ENCODE measurements around the gene LIX1L. TPM values are rescaled to one million over a fixed set of nuclear protein-coding genes. Genes with fewer than 3 reads are reported as not detected.

Gene LIX1L
- total RNA-seq, 1 donor from 2014 or later = 4.5 TPM

DNA sequence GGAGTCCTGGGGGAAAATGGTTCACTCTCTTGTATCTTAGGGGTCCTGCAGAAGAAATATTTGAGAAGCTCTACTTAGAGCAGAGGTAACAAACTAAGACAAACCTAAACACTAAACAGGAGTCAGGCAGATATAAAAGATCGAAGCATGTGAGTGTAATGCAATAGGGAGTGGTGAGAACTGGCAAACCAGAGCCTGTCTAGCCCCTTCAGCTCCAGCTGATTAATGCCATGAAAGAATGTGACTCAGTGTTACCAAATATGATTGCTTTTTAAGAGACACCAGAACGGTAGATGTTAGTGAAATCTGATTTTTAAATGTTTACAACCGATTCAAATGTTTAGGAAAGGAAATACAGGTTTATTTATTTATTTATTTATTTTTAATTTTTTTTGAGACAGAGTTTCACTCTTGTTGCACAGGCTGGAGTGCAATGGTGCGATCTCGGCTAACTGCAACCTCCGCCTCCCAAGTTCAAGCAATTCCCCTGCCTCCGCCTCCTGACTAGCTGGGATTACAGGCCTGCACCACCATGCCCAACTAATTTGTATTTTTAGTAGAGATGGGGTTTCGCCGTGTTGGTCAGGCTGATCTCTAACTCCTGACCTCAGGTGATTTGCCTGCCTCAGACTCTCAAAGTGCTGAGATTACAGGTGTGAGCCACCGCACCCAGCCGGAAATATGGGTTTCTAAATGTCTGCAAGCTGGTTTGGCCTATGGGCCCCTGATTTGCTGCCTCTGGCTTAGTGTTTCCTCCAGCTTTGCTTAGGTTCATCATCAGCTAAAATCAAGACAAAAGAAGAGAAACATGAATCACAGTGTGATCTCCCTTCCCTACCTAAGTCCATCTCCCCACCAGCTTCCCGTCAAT lies 26.4 kb upstream of the LIX1L start:
- Mint-ChIP-seq H3K9me3 (ENCODE audit: low read depth) (no peaks in the 10 kb centered on the region), H3K36me3 (ENCODE audit: insufficient read depth) (no peaks in the 10 kb centered on the region), H3K4me1 (ENCODE audit: low read depth) (peaks cover 9% of the 10 kb centered on the region), H3K4me3 (ENCODE audit: low read depth) (no peak overlapping the region), H3K27me3 (no peaks in the 10 kb centered on the region), H3K27ac (no peak overlapping the region)
- TF ChIP-seq, protein P1, sequence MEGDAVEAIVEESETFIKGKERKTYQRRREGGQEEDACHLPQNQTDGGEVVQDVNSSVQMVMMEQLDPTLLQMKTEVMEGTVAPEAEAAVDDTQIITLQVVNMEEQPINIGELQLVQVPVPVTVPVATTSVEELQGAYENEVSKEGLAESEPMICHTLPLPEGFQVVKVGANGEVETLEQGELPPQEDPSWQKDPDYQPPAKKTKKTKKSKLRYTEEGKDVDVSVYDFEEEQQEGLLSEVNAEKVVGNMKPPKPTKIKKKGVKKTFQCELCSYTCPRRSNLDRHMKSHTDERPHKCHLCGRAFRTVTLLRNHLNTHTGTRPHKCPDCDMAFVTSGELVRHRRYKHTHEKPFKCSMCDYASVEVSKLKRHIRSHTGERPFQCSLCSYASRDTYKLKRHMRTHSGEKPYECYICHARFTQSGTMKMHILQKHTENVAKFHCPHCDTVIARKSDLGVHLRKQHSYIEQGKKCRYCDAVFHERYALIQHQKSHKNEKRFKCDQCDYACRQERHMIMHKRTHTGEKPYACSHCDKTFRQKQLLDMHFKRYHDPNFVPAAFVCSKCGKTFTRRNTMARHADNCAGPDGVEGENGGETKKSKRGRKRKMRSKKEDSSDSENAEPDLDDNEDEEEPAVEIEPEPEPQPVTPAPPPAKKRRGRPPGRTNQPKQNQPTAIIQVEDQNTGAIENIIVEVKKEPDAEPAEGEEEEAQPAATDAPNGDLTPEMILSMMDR (IDR thresholded peaks at IDR 0.05; ENCODE audit: unreplicated experiment) = no peak
- DNase-seq (ENCODE audit: low spot score, unreplicated experiment) = no peak

DNA sequence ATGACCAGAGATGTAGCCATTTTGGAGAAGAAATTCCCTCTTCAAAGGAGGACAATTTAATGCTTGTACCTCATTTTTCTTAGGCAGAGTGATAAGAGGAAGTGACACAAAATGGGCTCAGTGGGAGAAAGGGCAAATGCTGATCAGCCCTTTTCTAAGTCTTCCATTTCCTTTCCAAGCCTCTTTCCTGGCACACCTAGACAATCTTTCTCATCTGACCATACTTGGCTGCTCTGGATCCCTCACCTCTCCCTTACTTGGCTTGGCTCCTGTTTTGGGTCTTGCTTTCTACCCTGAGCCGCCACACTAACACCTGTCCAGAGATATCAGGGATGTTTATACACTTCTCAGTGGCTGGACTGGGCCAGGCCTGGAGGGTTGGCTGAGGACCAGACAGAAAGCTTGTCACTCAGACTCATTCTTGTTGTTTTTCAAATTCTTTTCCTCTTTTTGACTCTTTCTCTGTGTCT lies 25.4 kb upstream of the LIX1L start:
- H3K36me3 Mint-ChIP-seq (ENCODE audit: insufficient read depth) = no peaks in the 10 kb centered on the region
- TF ChIP-seq, protein P1 (IDR thresholded peaks at IDR 0.05; ENCODE audit: unreplicated experiment) = no peak
- no peaks in the 10 kb centered on the region for H3K27me3 Mint-ChIP-seq
- DNase-seq (ENCODE audit: low spot score, unreplicated experiment) = no peak
- H3K27ac Mint-ChIP-seq = no peak overlapping the region
- no peak overlapping the region for H3K4me3 Mint-ChIP-seq (ENCODE audit: low read depth)
- no peaks in the 10 kb centered on the region for H3K9me3 Mint-ChIP-seq (ENCODE audit: low read depth)
- H3K4me1 Mint-ChIP-seq (ENCODE audit: low read depth) = peaks cover 9% of the 10 kb centered on the region

DNA sequence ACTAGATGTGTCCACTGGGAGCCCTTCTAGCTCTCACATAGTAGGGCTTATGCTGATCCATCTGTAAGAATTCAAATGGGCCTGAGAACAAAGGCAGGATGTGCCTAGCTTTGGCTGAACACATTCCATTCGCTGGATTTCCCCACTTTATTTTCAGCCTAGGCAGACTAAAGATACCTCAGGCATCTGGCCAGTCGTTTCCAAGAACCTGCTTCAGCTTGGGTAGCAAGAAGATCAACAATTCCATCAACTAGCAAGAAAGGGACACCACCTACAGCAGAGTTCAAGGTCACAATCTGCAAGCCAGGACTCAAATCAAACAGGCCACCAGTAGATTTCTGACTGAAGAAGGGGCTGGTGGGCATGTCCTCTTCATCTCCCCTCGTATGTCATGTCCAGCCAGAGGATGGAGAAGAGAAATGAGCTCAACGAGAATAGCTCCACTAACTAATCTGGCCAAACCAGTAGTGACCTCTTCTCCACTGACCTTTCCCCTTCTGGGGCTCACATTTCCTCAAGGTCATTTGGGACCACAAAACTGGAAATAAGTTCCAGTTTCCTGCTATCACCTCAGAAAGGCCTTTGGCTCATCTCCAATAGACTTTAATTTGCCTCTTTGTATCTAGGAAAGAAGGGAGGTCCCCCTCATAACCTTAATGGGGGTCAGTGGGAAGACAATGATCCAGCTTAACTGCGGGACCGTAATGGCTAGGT lies 24.4 kb upstream of the LIX1L start:
- no peaks in the 10 kb centered on the region for H3K9me3 Mint-ChIP-seq (ENCODE audit: low read depth)
- no peak overlapping the region for H3K27ac Mint-ChIP-seq
- H3K4me1 Mint-ChIP-seq (ENCODE audit: low read depth) = peaks cover 13% of the 10 kb centered on the region
- H3K27me3 Mint-ChIP-seq = no peaks in the 10 kb centered on the region
- no peak for DNase-seq (ENCODE audit: low spot score, unreplicated experiment)
- TF ChIP-seq, protein P1 (IDR thresholded peaks at IDR 0.05; ENCODE audit: unreplicated experiment) = no peak
- H3K36me3 Mint-ChIP-seq (ENCODE audit: insufficient read depth) = peaks cover 1% of the 10 kb centered on the region
- H3K4me3 Mint-ChIP-seq (ENCODE audit: low read depth) = no peak overlapping the region

DNA sequence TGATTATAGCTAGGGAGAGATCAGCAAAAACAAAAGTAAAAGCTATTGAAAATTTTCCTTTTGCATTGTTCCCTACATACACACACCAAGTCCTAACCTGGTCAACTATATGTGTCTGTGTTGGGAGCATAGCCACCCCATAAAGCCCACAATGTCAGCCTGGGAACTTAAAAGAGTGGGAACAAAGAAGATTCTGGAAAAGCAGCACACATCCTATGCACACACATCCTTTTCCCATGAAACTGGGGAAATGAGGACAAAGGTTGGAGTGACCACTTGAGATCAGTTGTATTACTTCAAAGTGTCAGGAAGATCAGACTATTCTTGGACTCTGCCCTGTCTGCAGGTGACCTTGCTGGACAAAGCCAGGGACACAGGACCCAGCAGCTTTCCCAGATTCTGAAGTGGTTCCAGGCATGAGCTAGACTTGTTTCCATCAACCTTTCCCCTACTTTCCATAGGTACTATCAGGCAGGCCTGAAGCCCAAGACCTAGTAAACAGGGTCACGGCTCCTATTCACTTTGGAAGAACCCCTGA lies 22.7 kb upstream of the LIX1L start:
- H3K4me1 Mint-ChIP-seq (ENCODE audit: low read depth) = peaks cover 9% of the 10 kb centered on the region
- no peaks in the 10 kb centered on the region for H3K27me3 Mint-ChIP-seq
- DNase-seq (ENCODE audit: low spot score, unreplicated experiment) = no peak
- no peak overlapping the region for H3K4me3 Mint-ChIP-seq (ENCODE audit: low read depth)
- peaks cover 1% of the 10 kb centered on the region for H3K36me3 Mint-ChIP-seq (ENCODE audit: insufficient read depth)
- H3K27ac Mint-ChIP-seq = no peak overlapping the region
- H3K9me3 Mint-ChIP-seq (ENCODE audit: low read depth) = no peaks in the 10 kb centered on the region
- TF ChIP-seq, protein P1 (IDR thresholded peaks at IDR 0.05; ENCODE audit: unreplicated experiment) = no peak

DNA sequence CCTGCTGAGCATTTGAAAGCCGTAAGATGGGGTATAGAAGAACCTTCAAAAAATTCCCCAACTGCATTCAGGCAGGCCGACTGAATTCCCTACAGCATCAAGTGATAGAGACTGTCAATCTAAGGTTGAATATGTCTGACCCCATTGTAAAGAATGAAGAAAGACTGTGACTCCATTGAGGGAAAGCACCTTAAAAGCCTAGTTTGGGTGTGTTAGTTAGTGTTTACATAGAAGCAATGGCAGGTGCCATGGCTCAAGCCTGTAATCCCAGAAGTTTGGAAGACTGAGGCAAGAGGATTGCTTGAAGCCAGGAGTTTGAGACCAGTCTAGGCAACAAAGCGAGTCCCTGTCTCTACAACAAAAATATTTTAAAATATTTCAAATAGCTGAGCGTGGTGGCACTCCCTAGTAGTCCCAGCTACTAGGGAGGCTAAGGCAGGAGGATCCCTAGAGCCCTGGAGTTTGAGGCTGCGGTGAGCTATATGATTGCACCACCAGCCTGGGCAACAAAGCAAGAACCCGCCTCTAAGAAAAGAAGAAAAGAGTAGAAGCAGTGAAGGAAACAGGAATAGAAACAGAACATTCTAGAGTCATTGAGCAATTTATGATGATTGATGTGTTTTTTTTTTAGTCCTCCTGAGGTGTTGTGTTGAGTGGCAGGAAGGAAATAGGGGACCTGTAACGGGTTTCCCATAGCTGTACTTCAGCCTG lies 22.1 kb upstream of the LIX1L start:
- TF ChIP-seq, protein P1 (IDR thresholded peaks at IDR 0.05; ENCODE audit: unreplicated experiment) = no peak
- no peak overlapping the region for H3K27ac Mint-ChIP-seq
- no peak overlapping the region for H3K4me3 Mint-ChIP-seq (ENCODE audit: low read depth)
- peaks cover 6% of the 10 kb centered on the region for H3K4me1 Mint-ChIP-seq (ENCODE audit: low read depth)
- peaks cover 1% of the 10 kb centered on the region for H3K36me3 Mint-ChIP-seq (ENCODE audit: insufficient read depth)
- no peaks in the 10 kb centered on the region for H3K27me3 Mint-ChIP-seq
- no peaks in the 10 kb centered on the region for H3K9me3 Mint-ChIP-seq (ENCODE audit: low read depth)
- no peak for DNase-seq (ENCODE audit: low spot score, unreplicated experiment)

Data from progenitor cell of endocrine pancreas (in vitro differentiated cells).